SHP77 treated with DMSO at 0.1 percent for 48 hours (cell line): ENCODE results near the gene TRPM5.

Source experiments
- DNase-seq: peaks from one replicate; lab custom pipeline; 2025; lab: John Stamatoyannopoulos, UW

Gene TRPM5

GRCh38 chr11:2452321-2453012, 8.2 kb upstream of the TRPM5 start:
- DNase-seq: no peak

DNA sequence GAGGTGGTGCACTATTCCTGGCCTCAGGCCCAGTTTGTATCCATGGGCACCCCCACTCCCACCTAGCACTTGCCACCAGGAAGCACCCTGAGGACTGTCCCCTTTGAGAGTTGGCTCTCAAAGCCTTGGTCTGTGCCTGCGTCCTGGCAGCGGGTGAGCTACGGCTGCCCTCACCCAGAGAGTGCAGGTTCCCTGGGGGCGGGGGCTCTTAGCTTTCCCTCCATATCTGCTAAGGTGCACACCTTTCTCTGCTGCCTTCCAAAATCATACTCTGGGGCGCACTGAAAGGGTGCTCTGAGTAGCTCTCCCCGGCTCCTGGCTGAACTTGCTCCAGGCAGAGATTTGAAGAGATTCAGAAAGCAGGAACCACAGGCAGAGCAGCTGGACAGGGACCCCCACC, 7.6 kb upstream of the TRPM5 start:
- DNase-seq: no peak

GRCh38 chr11:2451336-2451735, 7.0 kb upstream of the TRPM5 start:
- no peak for DNase-seq

DNA sequence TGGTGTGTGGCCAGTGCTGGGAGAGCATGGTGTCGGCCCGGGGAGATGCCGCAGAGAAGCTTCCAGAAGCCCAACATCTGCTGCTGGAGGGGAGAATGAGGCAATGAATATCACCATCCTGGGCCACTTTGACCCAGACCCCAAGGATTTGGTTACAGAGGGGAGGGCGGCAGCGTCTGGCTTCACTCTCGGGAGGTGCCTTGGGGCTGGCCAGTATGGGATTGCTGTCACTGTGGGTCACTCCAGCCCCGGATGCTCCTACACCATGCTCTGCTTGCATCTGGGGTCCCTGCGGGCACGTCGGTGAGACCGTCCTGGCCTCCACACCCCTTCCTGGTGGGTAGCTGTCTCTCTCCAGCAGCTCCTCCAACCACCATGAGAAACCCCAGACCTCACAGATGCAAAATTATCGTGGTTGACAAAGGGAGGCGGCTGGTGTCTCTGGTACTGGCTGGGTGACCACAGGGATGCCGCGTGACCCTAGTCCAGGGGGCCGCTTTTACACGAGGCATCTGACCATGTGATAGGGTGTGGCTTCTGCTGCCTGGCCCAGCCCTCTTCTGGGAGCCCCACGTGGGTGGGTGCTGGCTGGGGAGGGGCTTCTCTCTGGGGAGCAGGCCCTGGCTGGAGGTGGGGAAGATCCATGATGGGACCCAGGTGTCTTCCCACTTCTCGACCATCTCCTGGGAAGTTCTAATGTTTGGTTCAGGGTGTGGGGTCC, 6.2 kb upstream of the TRPM5 start:
- no peak for DNase-seq

DNA sequence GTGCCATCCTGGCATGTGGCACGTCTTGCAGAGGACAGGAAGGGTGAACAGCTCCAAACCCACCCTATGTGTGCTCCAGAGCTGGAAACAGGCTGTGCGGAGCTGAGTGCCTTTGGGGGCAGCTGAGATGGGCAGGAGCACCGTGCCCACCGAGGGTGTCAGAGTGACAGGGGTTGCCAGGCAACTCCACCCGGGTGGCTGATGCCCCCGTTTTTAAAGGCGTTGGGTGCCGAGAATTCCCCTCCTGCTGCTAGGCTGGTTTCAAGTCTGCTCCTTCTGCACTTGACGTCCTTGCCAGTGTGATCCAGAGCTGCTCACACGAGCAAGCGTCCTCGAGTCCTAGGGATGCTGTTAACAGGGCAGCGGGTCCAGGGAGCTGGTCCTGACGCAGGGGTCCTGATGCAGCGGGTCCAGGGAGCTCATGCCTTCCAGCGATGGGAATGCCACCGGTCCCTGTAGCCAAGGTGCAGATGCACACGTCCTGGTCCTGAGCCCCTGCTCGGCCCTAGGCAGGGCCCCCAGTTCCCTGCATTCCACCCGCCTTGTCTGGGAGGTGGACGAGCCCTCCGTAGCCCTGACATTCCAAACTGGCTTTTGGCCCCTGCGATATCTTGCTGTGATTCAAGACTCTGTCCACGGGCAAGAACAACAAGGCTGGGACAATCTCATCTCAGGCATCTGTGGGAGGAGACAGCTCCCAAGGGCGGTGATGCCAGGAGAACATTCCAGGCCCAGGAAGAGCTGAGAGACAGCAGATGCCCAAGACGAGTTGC, 5.4 kb upstream of the TRPM5 start:
- DNase-seq: no peak

DNA sequence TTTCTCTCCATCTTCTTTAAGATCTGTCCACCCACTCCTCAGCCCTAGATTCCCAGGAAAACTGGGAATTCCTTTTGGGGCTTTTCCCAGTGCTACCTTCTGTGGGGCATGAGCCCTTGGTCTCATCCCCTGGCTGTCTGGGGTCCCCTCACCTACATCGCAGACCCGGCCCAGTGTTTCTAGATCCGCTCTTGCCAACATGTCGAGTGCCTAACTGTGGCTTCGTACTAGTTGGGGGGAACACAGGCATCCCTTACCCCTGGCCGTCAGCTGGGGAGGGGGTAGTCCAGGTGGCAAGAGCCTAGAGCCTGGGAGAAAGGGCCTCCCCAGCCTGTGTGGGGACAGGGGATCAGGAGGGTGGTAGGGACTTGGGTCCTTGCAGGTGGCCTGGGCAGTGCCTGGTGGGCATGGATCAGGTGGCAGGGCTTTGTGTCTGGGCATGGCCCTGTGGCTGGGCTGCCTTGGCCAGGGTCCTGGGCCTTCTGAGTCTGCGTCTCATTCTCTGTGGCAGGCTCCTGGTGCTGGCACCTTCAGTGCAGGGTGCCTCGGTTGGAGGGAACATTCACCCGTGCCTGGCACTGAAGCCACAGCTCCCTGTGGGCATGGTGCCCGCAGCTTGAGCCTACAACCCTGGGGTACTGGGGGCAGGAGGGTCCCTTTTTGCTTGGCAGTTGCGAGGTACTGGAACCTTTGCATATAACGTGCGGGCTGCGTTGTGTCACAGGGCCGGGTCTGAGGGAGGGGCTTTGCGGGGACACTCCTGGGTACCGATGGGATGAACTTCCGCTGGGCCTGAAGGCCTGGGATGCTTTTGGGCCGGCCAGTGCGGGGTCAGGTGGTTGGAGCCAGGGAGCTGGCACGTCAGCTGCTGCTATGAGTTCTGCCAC, 4.6 kb upstream of the TRPM5 start:
- DNase-seq: no peak

DNA sequence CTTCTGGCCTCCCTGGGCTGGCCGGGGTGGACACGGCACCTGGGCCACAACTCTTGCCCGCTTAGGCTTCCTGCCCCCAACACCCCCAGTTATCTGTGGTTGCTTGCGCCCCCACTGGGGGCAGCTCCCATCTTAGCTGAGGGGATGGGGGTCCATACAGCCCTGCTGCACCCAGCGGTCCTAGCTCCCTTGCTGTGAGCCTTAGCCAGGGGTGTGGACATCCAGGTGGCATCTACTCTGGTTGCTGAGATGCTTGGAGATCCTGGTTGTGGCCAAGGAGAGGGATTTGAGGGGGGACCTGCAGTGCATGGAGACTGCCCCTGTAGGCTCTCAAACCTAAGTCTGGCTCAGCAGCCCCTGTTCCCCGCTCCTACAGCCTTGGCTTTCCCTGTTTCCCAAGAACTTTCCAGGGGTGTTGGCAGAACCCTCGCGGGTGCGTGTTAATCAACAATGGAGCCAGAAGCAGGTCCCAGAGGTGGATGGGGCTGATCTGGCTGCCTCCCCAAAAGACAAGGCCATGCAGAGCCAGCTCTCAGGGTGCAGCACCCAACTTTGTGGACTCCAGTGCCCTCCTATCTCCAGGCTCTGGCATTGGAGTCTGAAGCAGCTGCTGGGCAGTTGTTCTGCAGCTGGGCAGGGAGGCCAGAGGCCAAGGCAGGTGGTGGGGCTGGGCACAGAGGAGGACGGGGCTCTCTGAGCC, 3.8 kb upstream of the TRPM5 start:
- DNase-seq: no peak

GRCh38 chr11:2447253-2447950, 3.1 kb upstream of the TRPM5 start:
- no peak for DNase-seq

DNA sequence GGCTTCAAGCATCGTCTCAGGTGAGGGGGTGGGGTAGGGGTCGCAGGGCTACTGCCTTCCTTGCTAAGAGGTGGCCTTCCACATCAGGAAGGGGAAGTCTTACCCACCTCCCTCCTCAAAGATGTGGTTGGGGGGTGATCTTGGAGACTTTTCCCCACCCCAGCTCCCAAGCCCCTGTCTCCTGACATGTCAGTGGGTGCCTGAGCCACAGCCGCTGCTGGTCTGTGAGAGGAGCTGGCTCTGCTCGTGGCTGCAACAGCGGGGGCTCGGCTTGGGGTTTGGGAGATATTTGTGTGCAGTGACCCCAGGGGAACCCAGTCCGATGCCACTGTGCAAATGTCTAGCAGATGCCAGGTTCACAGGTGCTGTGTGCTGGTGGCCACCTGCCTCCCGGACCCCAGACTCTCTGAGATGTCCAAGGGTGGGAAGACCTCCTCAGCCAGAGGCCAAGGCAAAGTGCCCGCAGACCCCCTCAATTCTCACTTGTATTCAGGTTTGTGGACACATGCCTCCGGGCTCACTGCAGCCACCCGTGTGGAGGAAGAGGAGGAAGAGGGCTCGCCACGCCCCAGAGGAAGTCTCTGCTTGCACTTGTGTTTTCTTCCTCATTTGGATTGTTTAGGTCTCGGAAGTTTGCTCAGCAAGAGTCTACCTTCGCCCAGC, 2.4 kb upstream of the TRPM5 start:
- DNase-seq: no peak

DNA sequence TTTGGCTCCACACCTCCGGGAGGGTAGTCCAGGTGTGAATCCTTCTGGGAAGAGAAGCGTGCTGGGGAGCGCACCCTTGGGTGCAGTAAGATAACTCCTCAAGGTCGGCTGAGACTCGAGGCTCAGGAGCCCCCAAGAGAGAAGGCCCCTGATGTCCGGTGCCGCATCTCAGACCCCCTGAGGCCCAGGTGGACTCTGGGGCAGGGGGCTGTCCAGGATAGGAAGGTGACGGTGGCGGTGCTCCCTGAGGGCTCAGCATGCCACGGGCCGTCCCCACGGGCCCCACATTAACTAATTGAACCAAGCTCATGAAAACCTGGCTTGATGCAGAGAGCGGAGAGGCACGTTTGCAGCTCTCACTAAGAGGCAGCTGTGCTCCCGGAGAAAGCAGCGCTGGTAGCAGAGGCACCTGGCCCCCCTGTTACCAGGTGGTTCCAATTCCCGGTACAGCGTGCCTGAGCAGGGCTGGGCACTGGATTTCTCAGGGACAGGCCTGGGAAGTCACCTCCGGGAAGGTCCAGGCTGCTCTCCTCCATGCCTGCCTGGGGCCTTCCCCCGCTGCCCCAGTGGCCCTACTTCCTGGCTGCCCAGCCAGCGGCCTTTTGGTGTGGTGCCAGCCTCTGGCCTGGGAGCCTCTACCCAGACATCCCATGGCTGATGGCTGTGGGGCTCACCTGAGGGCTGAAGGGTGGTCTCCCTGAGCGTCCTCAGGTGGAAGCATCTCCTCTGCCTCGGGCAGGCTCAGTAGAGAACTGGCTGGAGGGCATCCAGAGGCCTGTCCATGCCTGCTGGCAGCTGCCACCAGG, 1.6 kb upstream of the TRPM5 start:
- no peak for DNase-seq

- DNase-seq: no peak
Observed at GRCh38 chr11:2444821-2445745, 769 bp upstream of the TRPM5 start, which contains the start of gene KCNQ1. Gene KCNQ1, plus strand, starts transcription at chr11:2445008. Its CDS starts 91 bp downstream, at chr11:2445099.

DNA sequence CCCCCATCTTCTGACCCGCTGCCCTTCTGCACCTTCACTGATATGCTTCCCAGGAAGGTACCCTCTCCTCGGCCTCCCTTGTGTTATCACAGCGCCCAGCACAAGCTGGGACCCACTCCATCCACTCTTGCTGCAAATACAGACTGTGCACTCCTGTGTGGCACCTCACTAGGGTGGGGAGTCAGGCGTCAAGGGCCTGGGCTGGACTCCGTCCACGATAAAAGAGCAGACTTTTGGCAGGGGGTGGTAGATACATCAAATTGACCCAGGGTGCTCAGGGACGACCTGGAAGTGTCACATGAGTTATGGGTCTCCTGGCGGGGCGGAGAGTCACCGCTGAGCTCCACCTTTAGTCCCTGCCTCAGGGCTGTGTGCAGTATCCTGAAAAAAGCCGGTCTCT, 908 bp downstream of the TRPM5 start:
- no peak for DNase-seq

DNA sequence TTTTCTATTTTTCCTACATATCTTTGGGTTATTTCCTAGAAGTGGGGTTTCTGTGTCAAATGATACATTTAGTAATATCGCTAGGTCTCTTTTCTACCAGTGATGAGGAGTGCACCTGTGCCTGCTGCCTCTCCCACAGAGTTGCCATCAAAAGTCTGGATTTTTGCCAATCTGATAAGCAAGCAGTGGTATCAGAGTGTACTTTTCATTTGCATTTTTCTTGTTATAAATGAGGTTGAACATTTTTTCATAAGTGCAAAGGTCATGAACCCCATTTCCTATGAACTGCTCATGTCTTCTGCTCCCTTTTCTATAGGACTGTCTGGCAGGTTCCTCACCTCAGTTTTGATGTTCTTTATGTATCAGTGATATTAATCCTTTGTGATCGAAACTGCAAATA, 1.7 kb downstream of the TRPM5 start:
- DNase-seq: no peak

DNA sequence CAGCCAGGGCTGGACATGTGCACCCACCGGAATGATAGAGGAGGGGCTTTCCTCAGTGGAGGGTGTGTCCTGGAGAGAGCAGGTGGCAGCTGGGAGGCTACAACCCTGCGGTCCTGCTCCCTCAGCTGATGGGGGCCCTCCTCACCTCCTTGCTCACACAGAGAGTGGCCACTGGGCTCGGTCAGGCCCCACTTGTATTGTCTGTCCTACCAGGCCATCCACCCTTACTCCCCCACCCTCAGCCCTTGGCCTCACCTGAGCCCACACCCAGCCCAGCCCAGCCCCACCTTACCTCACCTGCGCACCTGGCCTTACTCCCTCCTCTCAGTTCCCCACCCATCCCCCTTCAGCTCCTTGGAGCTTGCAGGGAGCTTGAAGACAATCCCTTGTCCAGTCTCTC, 3.1 kb downstream of the TRPM5 start:
- DNase-seq: no peak

DNA sequence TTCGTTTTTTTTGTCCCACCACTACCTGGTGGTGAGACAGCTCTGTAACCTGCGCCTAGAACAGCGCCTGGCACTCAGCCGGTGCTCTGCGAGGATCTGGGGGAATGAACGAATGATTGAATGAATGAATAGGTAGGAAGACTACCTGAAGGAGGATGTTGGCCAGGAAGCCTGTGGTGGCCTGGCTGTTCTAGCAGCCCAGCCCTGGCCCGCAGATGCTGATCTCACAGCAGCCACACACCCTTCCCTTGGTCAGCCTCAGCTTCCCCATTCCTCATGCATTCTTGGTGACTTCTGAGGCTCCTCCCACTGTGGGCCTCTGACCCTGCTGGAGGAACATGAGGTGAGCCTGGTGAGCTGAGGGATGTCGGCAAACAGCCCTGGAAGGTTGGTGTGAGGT, 3.7 kb downstream of the TRPM5 start:
- DNase-seq: no peak

GRCh38 chr11:2439820-2440219, 4.5 kb downstream of the TRPM5 start:
- DNase-seq: no peak

DNA sequence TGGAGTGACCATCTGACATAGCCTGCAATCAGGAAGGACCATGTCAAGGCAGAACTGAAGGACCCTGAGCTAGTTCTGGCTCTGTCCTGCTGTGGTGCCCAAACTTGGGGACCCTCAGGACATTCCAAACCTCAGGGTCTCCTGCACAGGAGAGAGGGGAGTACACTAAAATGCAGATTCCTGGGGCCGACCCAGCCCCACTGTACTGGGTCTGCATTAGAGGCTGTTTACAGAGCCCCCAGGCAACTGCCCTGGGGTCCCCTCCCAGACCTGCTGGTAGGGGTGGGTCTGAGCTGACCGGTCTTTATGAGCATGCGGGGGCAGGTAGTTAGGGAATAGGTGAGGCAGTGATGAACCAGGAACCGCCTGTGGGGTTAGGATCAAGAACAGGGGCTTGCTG, 6.8 kb downstream of the TRPM5 start:
- no peak for DNase-seq

DNA sequence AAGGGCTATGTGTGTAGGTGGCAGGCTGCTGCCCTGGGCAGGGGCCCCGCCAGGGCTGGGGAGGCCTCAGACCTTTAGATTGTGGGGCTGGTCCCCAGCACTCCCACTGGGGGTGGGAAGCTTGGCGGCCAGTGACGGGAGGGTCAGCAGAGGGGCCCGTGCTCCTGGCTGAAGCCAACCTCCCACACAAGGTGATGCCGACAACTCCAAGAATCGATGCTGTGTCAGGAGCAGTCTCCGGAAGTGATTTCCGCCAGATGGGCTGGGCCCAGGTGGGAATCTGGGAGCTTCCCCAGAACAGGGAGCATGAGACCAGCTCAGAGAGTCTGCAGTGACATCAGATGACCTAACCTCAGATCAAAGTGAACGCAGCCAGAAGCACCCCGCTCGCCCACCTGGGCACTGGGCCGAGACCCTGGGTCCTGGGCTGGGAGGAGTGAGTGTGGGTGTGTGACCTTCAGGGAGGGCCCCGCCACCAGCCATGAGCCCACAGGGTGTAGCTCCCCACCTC, 7.7 kb downstream of the TRPM5 start:
- DNase-seq: no peak
